CD1c-positive myeloid dendritic cell (primary cell): ENCODE data around the gene MCRIP2.
"Not testable (repeated sequence)": the region's sequence is repeated elsewhere in the genome, so short reads cannot be mapped to it uniquely, and the experiment has no call there.

Experiments
- DNase-seq: peaks from one replicate; pipeline ENCODE4 v3.0.0-alpha.2; 2016; ENCODE audit errors: extremely low spot score

Gene MCRIP2, protein sequence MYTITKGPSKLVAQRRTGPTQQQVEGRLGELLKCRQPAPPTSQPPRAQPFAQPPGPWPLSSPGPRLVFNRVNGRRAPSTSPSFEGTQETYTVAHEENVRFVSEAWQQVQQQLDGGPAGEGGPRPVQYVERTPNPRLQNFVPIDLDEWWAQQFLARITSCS

GRCh38 chr16:641326-642188, at the start of gene MCRIP2:
Gene MCRIP2 (plus strand): TSS chr16:641828. CDS start chr16:641992, 164 bp downstream.
- DNase-seq: peak; percentile 90

DNA sequence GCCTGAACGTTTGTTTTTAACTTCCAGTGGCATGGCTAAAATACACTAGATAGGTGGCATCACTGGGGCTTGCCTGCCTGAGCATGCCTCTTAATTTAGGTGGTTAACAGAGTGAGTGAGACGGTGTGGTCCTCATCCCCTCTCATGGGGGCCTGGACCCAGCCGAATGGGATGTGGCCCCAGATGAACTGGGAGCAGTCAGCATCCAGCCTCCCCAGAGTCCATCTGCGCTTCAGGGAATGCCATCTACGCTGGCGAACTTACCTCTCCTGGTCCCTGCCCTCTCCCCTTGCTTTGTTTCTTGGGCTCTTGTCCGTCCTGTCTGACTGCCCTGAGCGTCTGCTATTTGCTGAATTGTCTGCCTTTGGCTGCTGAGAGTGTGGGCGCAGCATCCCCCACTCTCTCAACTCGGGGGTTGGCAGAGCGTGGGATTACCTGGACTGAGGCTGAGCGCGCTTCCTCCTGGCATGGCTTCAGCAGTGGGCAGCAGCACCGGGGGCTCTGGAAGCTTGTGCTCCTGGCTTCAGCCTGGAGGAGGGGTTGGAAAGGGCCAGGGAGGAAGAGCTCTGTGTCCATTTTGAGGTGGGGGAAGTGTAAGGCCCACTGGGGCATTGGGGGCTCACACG, 49.6 kb upstream of the MCRIP2 start:
- DNase-seq: no peak

DNA sequence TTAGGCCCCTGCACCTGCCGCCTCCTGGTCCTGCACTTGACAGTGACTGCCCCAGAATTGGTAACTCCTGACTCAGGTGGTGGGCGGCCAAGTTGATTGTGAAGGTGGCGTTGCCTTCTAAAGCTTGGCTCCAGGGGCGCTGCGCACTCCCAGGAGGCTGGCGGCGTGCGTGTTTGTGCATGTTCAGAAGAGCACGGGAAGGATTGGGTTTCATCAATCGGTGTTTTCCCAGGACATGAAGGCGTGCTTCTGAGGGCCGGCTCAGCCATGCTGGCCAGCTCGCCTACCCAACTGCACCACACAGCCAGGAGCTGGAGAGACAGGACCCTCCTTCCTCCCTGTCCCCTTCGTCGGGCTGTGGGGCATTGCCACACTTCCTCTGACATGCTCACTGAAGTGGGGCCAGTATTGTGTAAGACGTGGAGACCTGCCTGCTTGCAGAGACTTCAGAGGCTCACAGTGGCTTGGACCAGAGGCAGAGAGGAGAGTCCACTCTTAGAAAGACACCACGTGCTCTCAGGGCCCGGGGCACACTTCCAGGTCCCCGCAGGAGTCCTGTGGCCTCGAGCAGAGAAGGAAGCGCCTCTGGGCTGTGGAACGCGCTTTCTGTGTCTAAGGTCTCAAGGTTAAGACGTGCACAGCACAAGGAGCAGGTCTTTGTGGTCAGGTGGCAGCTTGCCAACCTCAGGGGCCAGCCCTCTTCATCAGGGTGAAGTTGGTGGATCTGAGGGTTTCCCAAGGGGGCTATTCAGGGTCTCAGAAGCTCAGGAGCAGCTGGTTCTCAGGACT, 48.9 kb upstream of the MCRIP2 start:
- DNase-seq: peak; percentile 69

DNA sequence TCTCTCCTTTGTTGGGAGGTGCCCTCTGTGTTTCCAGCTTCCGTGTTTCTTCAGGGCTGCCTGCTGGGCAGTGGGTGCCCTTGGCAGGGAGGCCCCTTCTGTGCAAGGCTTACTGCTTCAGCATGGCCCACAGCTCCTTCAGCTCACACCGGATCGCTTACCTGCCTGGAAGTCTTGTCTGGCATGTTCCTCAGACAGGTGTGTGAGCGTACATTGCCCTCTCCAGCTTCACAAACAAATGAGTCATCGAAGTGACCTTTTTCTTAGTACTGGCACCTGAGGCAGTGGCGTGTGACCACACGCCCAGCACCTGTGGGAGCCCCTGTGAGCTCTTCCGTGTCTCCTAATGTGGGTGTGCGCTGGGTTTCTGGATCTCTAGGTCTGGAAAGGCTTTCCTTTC, 48.2 kb upstream of the MCRIP2 start:
- no peak for DNase-seq

DNA sequence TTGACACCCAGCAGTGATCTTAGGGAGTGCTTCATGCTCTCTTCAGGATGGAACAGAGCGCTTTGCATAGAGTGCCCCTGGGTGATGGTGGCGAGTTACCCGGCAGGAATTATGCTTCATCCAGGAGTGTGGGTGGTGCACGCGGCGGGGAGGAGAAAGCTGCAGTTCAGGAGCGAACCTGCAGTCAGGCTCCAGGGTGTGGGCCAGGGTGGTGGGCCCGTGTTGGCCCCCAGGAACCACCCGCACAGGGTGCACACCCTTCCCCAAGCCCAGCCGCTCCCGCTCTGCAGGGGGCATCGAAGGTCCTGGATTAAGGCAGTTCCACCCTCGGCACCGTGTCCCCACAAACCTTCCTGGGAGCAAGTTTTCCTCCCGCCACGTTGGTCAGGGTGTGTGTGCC, 47.8 kb upstream of the MCRIP2 start:
- DNase-seq: no peak

GRCh38 chr16:595094-595528, 46.5 kb upstream of the MCRIP2 start:
- no peak for DNase-seq

DNA sequence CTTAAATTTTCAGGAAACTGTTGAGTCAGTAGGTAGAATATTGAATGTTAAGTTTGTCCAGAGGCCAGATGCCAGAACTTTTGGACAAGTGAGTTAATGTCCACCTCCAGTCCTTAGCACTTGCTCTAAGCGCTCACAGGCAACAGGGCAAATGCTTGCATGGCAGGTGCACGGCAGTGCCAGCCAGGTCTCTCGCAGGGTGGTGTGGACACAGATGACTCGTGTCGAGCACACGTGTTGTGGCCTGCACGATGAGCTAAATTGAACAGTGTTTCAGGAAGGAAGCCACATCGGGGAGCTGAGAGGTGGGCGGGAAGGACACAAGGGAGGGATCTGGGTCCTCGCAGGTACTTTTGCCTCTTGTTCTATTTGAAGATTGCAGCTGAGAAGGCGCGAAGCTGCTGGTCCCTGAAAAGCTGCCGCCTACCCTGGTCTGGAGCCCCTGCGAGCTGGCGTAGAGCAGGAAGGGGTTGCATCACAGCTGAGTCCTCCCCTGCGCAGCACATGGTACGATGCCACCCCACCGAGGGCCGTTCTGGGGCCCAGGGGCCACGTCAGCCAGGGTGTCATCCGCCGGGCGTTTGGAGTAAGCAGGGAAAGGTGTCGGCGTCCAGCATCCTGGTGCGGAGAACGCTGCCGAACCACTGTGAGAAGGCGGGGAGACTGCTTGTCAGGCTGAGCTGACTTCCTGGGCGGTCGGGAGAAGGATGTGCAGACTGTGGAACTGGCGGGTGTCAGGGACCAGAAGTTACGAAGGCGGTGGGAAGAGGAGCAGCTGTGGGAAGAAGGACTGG, 45.5 kb upstream of the MCRIP2 start:
- peak; percentile 18 for DNase-seq

DNA sequence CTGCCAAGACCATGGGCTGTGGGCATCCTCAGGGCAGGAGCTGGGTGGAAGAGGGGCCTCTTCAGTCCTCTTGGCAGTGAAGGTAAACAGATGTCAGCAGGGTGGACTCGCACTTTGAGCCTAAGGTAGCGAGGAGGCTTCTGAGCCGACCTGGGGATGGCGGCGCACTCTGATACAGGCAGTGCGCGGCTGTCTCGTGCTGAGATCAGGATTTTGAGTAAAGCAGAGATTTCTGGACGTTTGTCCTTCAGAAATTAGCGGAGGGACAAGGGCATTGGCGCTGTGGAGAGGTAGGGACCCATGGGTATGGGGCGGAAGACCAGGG, 44.9 kb upstream of the MCRIP2 start:
- no peak for DNase-seq

GRCh38 chr16:597655-598054, 44.0 kb upstream of the MCRIP2 start:
- not testable (repeated sequence) for DNase-seq

GRCh38 chr16:598823-599739, 42.5 kb upstream of the MCRIP2 start:
- DNase-seq: no peak

GRCh38 chr16:600781-601180, 40.8 kb upstream of the MCRIP2 start:
- DNase-seq: no peak

GRCh38 chr16:603933-604332, 37.7 kb upstream of the MCRIP2 start:
- DNase-seq: no peak

DNA sequence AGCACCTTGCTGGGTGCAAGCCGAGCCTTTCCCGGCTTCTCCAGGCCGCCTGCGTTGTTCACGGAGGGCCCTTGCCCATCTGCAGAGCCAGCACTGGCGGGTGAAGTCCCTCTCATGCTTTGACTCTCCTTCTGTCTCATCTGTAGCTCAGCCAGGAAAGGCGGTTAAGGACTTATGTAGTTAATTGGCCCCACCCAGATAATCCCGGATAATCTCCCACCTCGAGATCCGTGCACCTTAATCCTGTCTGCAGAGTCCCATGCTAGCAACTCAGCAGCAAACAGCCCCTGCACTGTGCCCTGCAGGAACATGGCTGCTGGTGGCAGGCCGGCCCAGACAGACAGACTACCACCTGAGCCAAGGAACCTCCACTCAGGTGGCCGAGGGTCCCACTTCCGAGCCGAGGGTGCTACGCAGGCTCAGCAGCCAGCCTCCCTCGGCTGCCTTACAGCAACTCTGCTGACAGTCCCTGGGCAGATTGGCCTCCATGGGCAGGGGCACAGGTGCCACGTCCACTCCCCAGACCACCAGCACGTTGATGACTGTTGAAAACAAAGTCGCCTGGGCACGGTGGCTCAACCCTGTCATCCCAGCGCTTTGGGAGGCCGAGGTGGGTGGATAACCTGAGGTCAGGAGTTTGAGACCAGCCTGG, 34.8 kb upstream of the MCRIP2 start:
- no peak for DNase-seq

DNA sequence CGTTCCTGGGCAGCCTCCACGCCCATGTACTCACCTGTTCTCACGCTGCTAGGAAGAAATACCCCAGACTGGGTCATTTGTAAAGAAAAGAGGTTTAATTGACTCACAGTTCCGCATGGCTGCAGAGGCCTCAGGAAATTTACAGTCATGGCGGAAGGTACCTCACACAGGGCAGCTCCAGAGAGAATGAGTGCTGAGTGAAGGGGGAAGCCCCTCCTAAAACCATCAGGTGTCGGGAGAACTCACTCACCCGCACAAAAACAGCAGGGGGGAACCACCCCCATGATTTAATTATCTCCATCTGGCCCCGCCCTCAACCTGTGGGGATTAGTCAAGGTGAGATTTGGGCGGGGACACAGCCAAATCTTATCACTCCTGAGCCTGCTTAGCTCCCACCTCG, 33.6 kb upstream of the MCRIP2 start:
- DNase-seq: no peak

DNA sequence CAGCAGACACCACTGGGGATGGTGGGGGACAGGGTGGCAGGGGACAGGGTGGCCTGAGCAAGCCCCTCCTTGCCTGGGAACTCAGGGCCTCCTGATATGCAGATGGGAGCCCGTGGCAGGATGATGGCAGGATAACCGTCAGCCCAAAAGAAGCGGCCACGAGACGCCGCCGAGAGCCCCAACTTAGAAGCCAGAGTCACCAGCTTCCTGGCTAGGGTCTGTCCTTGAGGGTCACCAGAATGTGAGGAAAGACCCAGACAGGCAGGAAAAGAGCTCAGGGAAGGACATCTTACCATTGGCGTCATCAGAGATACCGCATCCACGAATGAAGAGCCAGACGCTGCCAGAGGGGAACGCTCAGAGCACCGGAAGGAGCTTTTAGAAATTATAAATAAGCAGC, 32.3 kb upstream of the MCRIP2 start:
- DNase-seq: no peak

DNA sequence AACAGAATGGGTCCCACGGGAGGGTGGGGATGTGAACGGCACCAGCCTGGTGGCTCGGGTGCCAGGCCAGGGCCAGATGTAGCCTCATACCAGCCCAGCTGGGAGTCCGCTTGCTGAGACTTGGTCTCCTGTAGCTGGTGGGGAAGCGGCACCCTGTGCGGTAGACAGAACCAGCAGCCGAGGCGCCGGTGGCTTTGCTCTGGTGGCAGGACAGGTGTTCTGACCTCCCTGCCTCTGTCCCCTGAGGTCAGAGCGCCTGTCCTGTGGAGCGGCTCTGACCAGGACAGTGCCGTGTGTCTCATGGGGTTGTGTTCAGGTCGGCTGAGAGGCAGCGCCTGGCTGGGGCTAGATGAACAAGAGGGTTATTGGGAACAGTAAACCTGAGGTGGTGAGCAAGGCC, 31.6 kb upstream of the MCRIP2 start:
- no peak for DNase-seq

- peak; percentile 67 for DNase-seq
Measured at GRCh38 chr16:610513-611381, 30.9 kb upstream of the MCRIP2 start.

DNA sequence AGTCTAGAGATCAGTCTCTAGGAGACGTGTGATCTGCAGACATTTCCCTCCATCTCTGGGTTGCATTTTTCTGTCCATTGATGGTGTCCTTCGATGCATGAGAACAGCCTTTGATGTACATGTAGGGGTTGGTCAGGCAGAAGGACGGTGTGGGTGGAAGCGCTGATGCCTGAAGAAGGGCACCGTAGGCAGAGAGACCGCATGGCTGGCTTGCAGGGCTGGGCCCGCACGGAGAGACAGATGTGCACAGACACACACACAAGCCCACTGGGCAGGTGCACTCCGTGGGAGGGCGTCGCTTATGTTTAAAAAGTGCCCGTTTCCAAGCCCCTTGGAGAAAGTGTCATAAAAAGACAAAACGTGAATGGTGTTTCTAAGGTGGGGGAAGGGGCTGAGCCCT, 26.5 kb upstream of the MCRIP2 start:
- DNase-seq: no peak
